H1 (cell line): Measurements from ENCODE around the gene MTPN. TPM values are rescaled to one million over a fixed set of nuclear protein-coding genes. Genes with fewer than 3 reads are reported as not detected.

Experiments used
- CTCF ChIA-PET: fragments of 300-600 bp; sonication (Branson Sonifier 250); formaldehyde crosslinking; loops from one replicate; lab custom pipeline; 2021; ENCODE audit not compliant: partially characterized antibody; lab: Charles Lee
- POLR2A ChIA-PET: fragments of 300-600 bp; sonication (Branson Sonifier 250); formaldehyde crosslinking; loops from one replicate; lab custom pipeline; 2021; ENCODE audit warnings: inconsistent platforms; ENCODE audit not compliant: partially characterized antibody; lab: Charles Lee
- DNase-seq, 2 experiments: peaks; one replicate each; pipeline versions ENCODE4 v3.0.0 to v3.0.0-alpha.2; 2010 to 2022; ENCODE audit warnings: low spot score in 2 of 2, low read depth in 1 of 2, mixed read lengths in 1 of 2
- FAIRE-seq: peaks from 2 replicates; lab custom pipeline; 2011; peaks lifted over from hg19 to GRCh38; lab: Jason Lieb, UNC
- H2AFZ ChIP-seq: 2 replicates; pipeline ENCODE4 v1.8.1; 2012; ENCODE audit warnings: low read length, inconsistent platforms
- H2AK5ac ChIP-seq: 2 replicates; pipeline ENCODE4 v1.6.1; 2013; ENCODE audit warnings: low read depth, low read length
- H2BK120ac ChIP-seq: replicated peaks from 2 replicates; pipeline ENCODE3; 2013; ENCODE audit warnings: low read depth, low read length, inconsistent platforms
- H2BK12ac ChIP-seq: 2 replicates; pipeline ENCODE4 v1.6.1; 2013; ENCODE audit warnings: low read depth, low read length
- H2BK15ac ChIP-seq: 2 replicates; pipeline ENCODE4 v1.6.1; 2013; ENCODE audit warnings: low read length
- H2BK20ac ChIP-seq: 2 replicates; pipeline ENCODE4 v1.6.1; 2013; ENCODE audit warnings: low read length
- H2BK5ac ChIP-seq: 2 replicates; pipeline ENCODE4 v1.6.1; 2013; ENCODE audit warnings: low read depth, low read length
- H3K14ac ChIP-seq: 2 replicates; pipeline ENCODE4 v1.6.1; 2013; ENCODE audit warnings: inconsistent platforms; ENCODE audit not compliant: insufficient read length
- H3K18ac ChIP-seq: 2 replicates; pipeline ENCODE4 v1.6.1; 2013; ENCODE audit warnings: low read length; ENCODE audit errors: extremely low read depth
- H3K23ac ChIP-seq: 2 replicates; pipeline ENCODE4 v1.6.1; 2013; ENCODE audit warnings: inconsistent platforms; ENCODE audit not compliant: insufficient read length
- H3K23me2 ChIP-seq: 2 replicates; pipeline ENCODE4 v1.6.1; 2013; ENCODE audit warnings: low read depth, low read length
- H3K27ac ChIP-seq: 2 replicates; pipeline ENCODE4 v1.6.1; 2011; ENCODE audit warnings: low read depth, low read length, inconsistent platforms
- H3K27me3 ChIP-seq, 4 experiments: replicated peaks in 1 of 4; 1 replicate in 1 of 4; 2 replicates in 3 of 4; pipeline versions ENCODE4 v1.6.1 to v1.8.1; 2011 to 2013; ENCODE audit warnings: low read length in 3 of 4, mild to moderate bottlenecking in 3 of 4, inconsistent platforms in 2 of 4, mixed read lengths in 2 of 4, moderate library complexity in 1 of 4; ENCODE audit not compliant: control insufficient read depth in 3 of 4, insufficient read depth in 3 of 4; ENCODE audit errors: extremely low read depth in 1 of 4
- H3K36me3 ChIP-seq, 4 experiments: 2 replicates each; pipeline versions ENCODE4 v1.6.1 to v1.8.1; 2011 to 2013; ENCODE audit warnings: mild to moderate bottlenecking in 4 of 4, low read length in 3 of 4, moderate library complexity in 2 of 4, control low read depth in 1 of 4, inconsistent platforms in 1 of 4; ENCODE audit not compliant: insufficient read depth in 4 of 4, control insufficient read depth in 2 of 4
- H3K4ac ChIP-seq: replicated peaks from 2 replicates; pipeline ENCODE3; 2013; ENCODE audit warnings: low read length, low read depth, mixed read lengths, inconsistent platforms; ENCODE audit not compliant: insufficient read length
- H3K4me1 ChIP-seq, 4 experiments: replicated peaks in 1 of 4; 1 replicate in 1 of 4; 2 replicates in 3 of 4; pipeline versions ENCODE4 v1.6.1 to v1.8.1; 2011 to 2013; ENCODE audit warnings: low read length in 3 of 4, inconsistent platforms in 2 of 4, mixed read lengths in 1 of 4; ENCODE audit not compliant: insufficient read depth in 4 of 4, control insufficient read depth in 3 of 4
- H3K4me2 ChIP-seq, 2 experiments: 2 replicates each; pipeline versions ENCODE4 v1.6.1 to v1.8.1; 2011 to 2013; ENCODE audit warnings: low read depth in 2 of 2, low read length in 2 of 2, control low read depth in 1 of 2, inconsistent platforms in 1 of 2, mild to moderate bottlenecking in 1 of 2; ENCODE audit not compliant: insufficient read depth in 1 of 2
- H3K4me3 ChIP-seq, 4 experiments: fragments of 200-600, 300-600 bp in 1 of 4; sonication (generic), shearing (Covaris generic), sonication (Bioruptor Twin) in 1 of 4; 2 replicates each; pipeline versions ENCODE4 v1.5.1 to v1.8.1; 2011 to 2016; ENCODE audit warnings: low read length in 4 of 4, low read depth in 3 of 4, control low read depth in 2 of 4, inconsistent platforms in 2 of 4, mild to moderate bottlenecking in 2 of 4, mixed read lengths in 1 of 4, moderate library complexity in 1 of 4; ENCODE audit not compliant: insufficient read depth in 2 of 4; ENCODE audit errors: extremely low read depth in 1 of 4
- H3K56ac ChIP-seq: replicated peaks from 2 replicates; pipeline ENCODE3; 2013; ENCODE audit warnings: low read depth, mild to moderate bottlenecking, mixed read lengths, low read length, inconsistent platforms; ENCODE audit not compliant: insufficient read length
- H3K79me1 ChIP-seq: 2 replicates; pipeline ENCODE4 v1.6.1; 2013; ENCODE audit warnings: low read depth, low read length, control low read depth
- H3K79me2 ChIP-seq, 2 experiments: 2 replicates each; pipeline versions ENCODE4 v1.6.1 to v1.8.1; 2012 to 2013; ENCODE audit warnings: low read length in 2 of 2, mild to moderate bottlenecking in 2 of 2, inconsistent platforms in 1 of 2; ENCODE audit not compliant: insufficient read depth in 2 of 2, control insufficient read depth in 1 of 2
- H3K9ac ChIP-seq, 4 experiments: replicated peaks in 1 of 4; 1 replicate in 1 of 4; 2 replicates in 3 of 4; pipeline versions ENCODE4 v1.6.1 to v1.8.1; 2011 to 2013; ENCODE audit warnings: low read depth in 3 of 4, low read length in 3 of 4, control low read depth in 2 of 4, mild to moderate bottlenecking in 2 of 4, moderate library complexity in 2 of 4, inconsistent platforms in 1 of 4; ENCODE audit errors: extremely low read depth in 1 of 4
- H3K9me3 ChIP-seq, 2 experiments: 2 replicates each; pipeline versions ENCODE4 v1.6.1 to v1.8.1; 2012 to 2013; ENCODE audit warnings: mild to moderate bottlenecking in 2 of 2, moderate library complexity in 2 of 2, control low read depth in 1 of 2, inconsistent platforms in 1 of 2, low read depth in 1 of 2, low read length in 1 of 2, mixed read lengths in 1 of 2; ENCODE audit not compliant: insufficient read depth in 2 of 2
- H4K20me1 ChIP-seq, 2 experiments: replicated peaks in 1 of 2; 2 replicates each; pipeline versions ENCODE3 to v1.8.1; 2011 to 2013; ENCODE audit warnings: inconsistent platforms in 2 of 2, low read length in 2 of 2, mild to moderate bottlenecking in 1 of 2; ENCODE audit not compliant: insufficient read depth in 2 of 2, control insufficient read depth in 1 of 2
- H4K5ac ChIP-seq: 2 replicates; pipeline ENCODE4 v1.6.1; 2013; ENCODE audit warnings: low read length, low read depth, mixed read lengths, inconsistent platforms; ENCODE audit not compliant: insufficient read length
- H4K8ac ChIP-seq: 2 replicates; pipeline ENCODE4 v1.8.0; 2013; ENCODE audit warnings: mild to moderate bottlenecking, moderate library complexity, low read length, inconsistent platforms; ENCODE audit not compliant: insufficient read depth; ENCODE audit errors: extremely low read depth
- H4K91ac ChIP-seq: replicated peaks from 2 replicates; pipeline ENCODE3; 2013; ENCODE audit warnings: low read length, mixed read lengths, inconsistent platforms; ENCODE audit not compliant: insufficient read length
- HDAC6 ChIP-seq: IDR thresholded peaks from one replicate; pipeline ENCODE4 v1.7.1; 2012; ENCODE audit warnings: low read depth, mild to moderate bottlenecking, inconsistent platforms, low read length, moderate library complexity
- SIRT6 ChIP-seq: IDR thresholded peaks from one replicate; pipeline ENCODE4 v1.7.1; 2012; ENCODE audit warnings: low read length, inconsistent platforms
- SP1 ChIP-seq: IDR thresholded peaks from 2 replicates; pipeline ENCODE4 v1.6.1; 2011; ENCODE audit warnings: low read depth, low read length
- WGBS, 2 experiments: shearing (Covaris generic) in 1 of 2; methylation state at CpG; one replicate each; pipeline versions ENCODE4 v1.1.6 to v1.1.7; 2013 to 2015; ENCODE audit warnings: low lambda C conversion rate in 2 of 2, mixed read lengths in 2 of 2, inconsistent platforms in 1 of 2, low coverage in 1 of 2, missing lambda C conversion rate in 1 of 2; ENCODE audit not compliant: insufficient replicate concordance in 2 of 2, insufficient coverage in 1 of 2, insufficient read length in 1 of 2; ENCODE audit errors: extremely low coverage in 1 of 2, missing lambda C conversion rate in 1 of 2; 5-methylcytosine and 5-hydroxymethylcytosine counted together
- polyA plus RNA-seq, 7 experiments: library from polyadenylated mRNA; depleted of rRNA in 3 of 7; stranded (reverse) in 5 of 7; unstranded in 2 of 7; fragments of >200 nt in 5 of 7; fragments of 200-250 nt in 2 of 7; gene quantifications; 1 replicate in 5 of 7; 2 replicates in 1 of 7; 4 replicates in 1 of 7; pipeline versions ENCODE4 v1.2.1 to v1.2.3, GENCODE V29; 2011 to 2013; ENCODE audit warnings: missing spikeins in 2 of 7, mixed read lengths in 2 of 7
- total RNA-seq: library from RNA; stranded (reverse); fragmentation: NEBNext Ultra II Directional; extraction: Animal tissue kit (Norgen Biotek cat#: 25700); gene quantifications from 2 replicates; pipeline ENCODE4 v1.2.1, GENCODE V29; 2021
- TF ChIP-seq, protein P1 (sequence below): IDR thresholded peaks from 2 replicates; pipeline ENCODE4 v1.6.1; 2011; ENCODE audit warnings: low read depth, mild to moderate bottlenecking, low read length; ENCODE audit not compliant: insufficient read depth

Gene MTPN
- total and polyA plus RNA-seq, 2 of the 8 experiments (the other 6 are each of a cell fraction or from before 2014, with no cell fraction given), result 33.0 to 101 TPM

DNA sequence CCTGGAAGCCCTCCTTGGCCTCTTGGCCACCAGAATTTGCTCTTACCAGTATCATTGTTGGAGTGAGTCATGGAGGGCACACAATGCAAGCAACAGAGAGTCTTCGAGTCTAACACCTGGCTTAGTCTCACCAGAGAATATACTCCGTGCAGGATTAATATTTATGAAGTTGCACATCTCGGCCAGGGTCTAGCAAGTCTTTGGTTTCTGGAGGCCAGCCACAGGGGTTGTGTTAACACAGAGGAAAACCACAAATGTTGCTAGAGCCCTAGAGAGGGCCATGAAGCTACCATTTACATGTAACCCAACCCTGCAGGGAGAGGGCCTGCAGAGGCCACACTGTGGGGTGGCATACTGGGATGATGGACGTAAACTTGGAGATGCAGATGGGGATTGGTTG is 71.8 kb downstream of the MTPN start:
- Histone ChIP-seq H3K4me2 (no peak overlapping the region), H2BK5ac (no peak overlapping the region), H3K4me1 (no peaks in the 10 kb centered on the region; a peak in 1 of 7 replicates), H2BK120ac (no peak overlapping the region), H3K4ac (no peak overlapping the region), H3K9me3 (no peaks in the 10 kb centered on the region), H3K9ac (no peak overlapping the region), H4K5ac (no peak overlapping the region), H3K79me1 (no peaks in the 10 kb centered on the region), H2BK12ac (no peak overlapping the region), H3K23me2 (no peaks in the 10 kb centered on the region), H3K23ac (no peak overlapping the region), H3K27me3 (no peaks in the 10 kb centered on the region), H4K20me1 (no peaks in the 10 kb centered on the region)
- FAIRE-seq, result no peak
- TF ChIP-seq SIRT6 (no peak), SP1 (no peak), HDAC6 (no peak)
- TF ChIP-seq, protein P1, sequence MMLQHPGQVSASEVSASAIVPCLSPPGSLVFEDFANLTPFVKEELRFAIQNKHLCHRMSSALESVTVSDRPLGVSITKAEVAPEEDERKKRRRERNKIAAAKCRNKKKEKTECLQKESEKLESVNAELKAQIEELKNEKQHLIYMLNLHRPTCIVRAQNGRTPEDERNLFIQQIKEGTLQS, result no peak
- TF ChIP-seq, all 59 proteins: peak for 0
- Histone ChIP-seq H4K8ac (no peak overlapping the region), H2BK15ac (no peak overlapping the region), H3K56ac (no peak overlapping the region), H3K18ac (no peak overlapping the region), H3K27ac (no peak overlapping the region), H2AFZ (no peak overlapping the region), H3K14ac (no peak overlapping the region), H3K79me2 (no peaks in the 10 kb centered on the region), H3K4me3 (no peak overlapping the region), H3K36me3 (no peaks in the 10 kb centered on the region), H2AK5ac (no peak overlapping the region), H2BK20ac (no peak overlapping the region), H4K91ac (no peak overlapping the region)
- 94% methylated on average over 4 of the region's 4 CpGs; no CpG with 5 or more reads in 1 of the 2 experiments for WGBS, 2 experiments
- CTCF ChIA-PET, result interaction anchor here (0.7 to 1.3 kb wide), 3 partner anchors 14 to 279 kb away, joined by 3 to 5 read pairs (median 3); no protein-coding TSS in a partner anchor
- no peak for DNase-seq
- POLR2A ChIA-PET, result no interaction called here
